OCI-LY3 (cell line): ENCODE results near the gene YPEL1.

Source experiments
- H2AFZ ChIP-seq: fragments of 200-600, 300-600 bp; shearing (Covaris generic); 2 replicates; pipeline ENCODE4 v1.6.0; 2014; ENCODE audit warnings: antibody characterized with exemption, low read depth, low read length
- H3K27ac ChIP-seq: fragments of 200-600, 300-600 bp; sonication (generic); 2 replicates; pipeline ENCODE4 v1.5.1; 2014; ENCODE audit warnings: mild to moderate bottlenecking, low read length, moderate library complexity, mixed read lengths
- H3K27me3 ChIP-seq: fragments of 200-600, 300-600 bp; sonication (generic); 2 replicates; pipeline ENCODE4 v1.6.1; 2014; ENCODE audit warnings: low read depth, low read length, mixed read lengths
- H3K36me3 ChIP-seq: fragments of 200-600, 300-600 bp; sonication (generic); replicated peaks from 2 replicates; pipeline ENCODE3; 2014; ENCODE audit warnings: low read depth, low read length, mixed read lengths
- H3K4me1 ChIP-seq: fragments of 300-600, 200-600 bp; sonication (generic); 2 replicates; pipeline ENCODE4 v1.6.1; 2014; ENCODE audit warnings: low read length, mixed read lengths
- H3K4me2 ChIP-seq: fragments of 200-600, 300-600 bp; sonication (generic); 2 replicates; pipeline ENCODE4 v1.6.1; 2014; ENCODE audit warnings: low read length, mixed read lengths
- H3K4me3 ChIP-seq: fragments of 300-600, 200-600 bp; sonication (generic); 2 replicates; pipeline ENCODE4 v1.5.1; 2014; ENCODE audit warnings: antibody characterized with exemption, mild to moderate bottlenecking, low read length, moderate library complexity
- H3K79me2 ChIP-seq: fragments of 300-600, 200-600 bp; shearing (Covaris generic); 2 replicates; pipeline ENCODE4 v1.6.1; 2014; ENCODE audit warnings: mild to moderate bottlenecking, low read length, mixed read lengths
- H3K9ac ChIP-seq: fragments of 300-600, 200-600 bp; shearing (Covaris generic); 2 replicates; pipeline ENCODE4 v1.6.0; 2014; ENCODE audit warnings: mild to moderate bottlenecking, low read length, moderate library complexity
- H3K9me3 ChIP-seq: fragments of 200-600, 300-600 bp; shearing (Covaris generic); 2 replicates; pipeline ENCODE4 v1.6.1; 2014; ENCODE audit warnings: low read length, mixed read lengths; ENCODE audit not compliant: insufficient read depth
- H4K20me1 ChIP-seq: fragments of 200-600, 300-600 bp; sonication (generic); 2 replicates; pipeline ENCODE4 v1.6.1; 2016; ENCODE audit warnings: low read length, mixed read lengths; ENCODE audit not compliant: insufficient read depth
- EZH2phosphoT487 ChIP-seq: fragments of 200-600 bp; shearing (Covaris generic); IDR thresholded peaks from 2 replicates; pipeline ENCODE4 v1.6.1; 2018; ENCODE audit warnings: antibody characterized with exemption, mixed run types, low read depth
- TF ChIP-seq, protein P1 (sequence below): fragments of 200-600, 300-600 bp; sonication (generic); IDR thresholded peaks from 2 replicates; pipeline ENCODE4 v1.5.1; 2014; ENCODE audit warnings: antibody characterized with exemption, low read length, low read depth

Gene YPEL1

GRCh38 chr22:21702700-21703683 is 32.6 kb downstream of the YPEL1 start:
- H3K4me3 ChIP-seq, result no peak overlapping the region
- H4K20me1 ChIP-seq, result 0 out of 2 replicates have a peak, but pooled peaks cover 5% of the 10 kb centered on the region
- no peaks in the 10 kb centered on the region for H3K27me3 ChIP-seq
- TF ChIP-seq, protein P1, sequence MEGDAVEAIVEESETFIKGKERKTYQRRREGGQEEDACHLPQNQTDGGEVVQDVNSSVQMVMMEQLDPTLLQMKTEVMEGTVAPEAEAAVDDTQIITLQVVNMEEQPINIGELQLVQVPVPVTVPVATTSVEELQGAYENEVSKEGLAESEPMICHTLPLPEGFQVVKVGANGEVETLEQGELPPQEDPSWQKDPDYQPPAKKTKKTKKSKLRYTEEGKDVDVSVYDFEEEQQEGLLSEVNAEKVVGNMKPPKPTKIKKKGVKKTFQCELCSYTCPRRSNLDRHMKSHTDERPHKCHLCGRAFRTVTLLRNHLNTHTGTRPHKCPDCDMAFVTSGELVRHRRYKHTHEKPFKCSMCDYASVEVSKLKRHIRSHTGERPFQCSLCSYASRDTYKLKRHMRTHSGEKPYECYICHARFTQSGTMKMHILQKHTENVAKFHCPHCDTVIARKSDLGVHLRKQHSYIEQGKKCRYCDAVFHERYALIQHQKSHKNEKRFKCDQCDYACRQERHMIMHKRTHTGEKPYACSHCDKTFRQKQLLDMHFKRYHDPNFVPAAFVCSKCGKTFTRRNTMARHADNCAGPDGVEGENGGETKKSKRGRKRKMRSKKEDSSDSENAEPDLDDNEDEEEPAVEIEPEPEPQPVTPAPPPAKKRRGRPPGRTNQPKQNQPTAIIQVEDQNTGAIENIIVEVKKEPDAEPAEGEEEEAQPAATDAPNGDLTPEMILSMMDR, result no peak
- TF ChIP-seq EZH2phosphoT487, result no peak
- no peak overlapping the region for H2AFZ ChIP-seq
- H3K79me2 ChIP-seq, result no peaks in the 10 kb centered on the region
- H3K9ac ChIP-seq, result no peak overlapping the region
- no peak overlapping the region for H3K27ac ChIP-seq
- H3K9me3 ChIP-seq, result no peaks in the 10 kb centered on the region
- H3K4me1 ChIP-seq, result no peaks in the 10 kb centered on the region
- no peak overlapping the region for H3K4me2 ChIP-seq
- H3K36me3 ChIP-seq, result peaks cover 4% of the 10 kb centered on the region

GRCh38 chr22:21702094-21702493 is 33.5 kb downstream of the YPEL1 start:
- Histone ChIP-seq H3K9me3 (no peaks in the 10 kb centered on the region), H3K79me2 (no peaks in the 10 kb centered on the region), H3K9ac (no peak overlapping the region), H3K27ac (no peak overlapping the region), H3K36me3 (peaks cover 13% of the 10 kb centered on the region), H3K4me2 (no peak overlapping the region), H3K4me3 (no peak overlapping the region), H2AFZ (no peak overlapping the region), H3K4me1 (no peaks in the 10 kb centered on the region), H3K27me3 (no peaks in the 10 kb centered on the region), H4K20me1 (0 out of 2 replicates have a peak, but pooled peaks cover 5% of the 10 kb centered on the region)
- TF ChIP-seq, protein P1, result no peak
- no peak for TF ChIP-seq EZH2phosphoT487

- no peak overlapping the region for H3K9ac ChIP-seq
- no peaks in the 10 kb centered on the region for H3K4me1 ChIP-seq
- 0 out of 2 replicates have a peak, but pooled peaks cover 5% of the 10 kb centered on the region for H4K20me1 ChIP-seq
- H3K4me3 ChIP-seq, result no peak overlapping the region
- no peaks in the 10 kb centered on the region for H3K27me3 ChIP-seq
- no peaks in the 10 kb centered on the region for H3K79me2 ChIP-seq
- no peak overlapping the region for H3K27ac ChIP-seq
- H3K4me2 ChIP-seq, result no peak overlapping the region
- H3K9me3 ChIP-seq, result no peaks in the 10 kb centered on the region
- TF ChIP-seq, protein P1, result no peak
- no peak for TF ChIP-seq EZH2phosphoT487
- peaks cover 18% of the 10 kb centered on the region for H3K36me3 ChIP-seq
- H2AFZ ChIP-seq, result no peak overlapping the region
These were observed 34.1 kb downstream of the YPEL1 start for GRCh38 chr22:21701384-21701971.

DNA sequence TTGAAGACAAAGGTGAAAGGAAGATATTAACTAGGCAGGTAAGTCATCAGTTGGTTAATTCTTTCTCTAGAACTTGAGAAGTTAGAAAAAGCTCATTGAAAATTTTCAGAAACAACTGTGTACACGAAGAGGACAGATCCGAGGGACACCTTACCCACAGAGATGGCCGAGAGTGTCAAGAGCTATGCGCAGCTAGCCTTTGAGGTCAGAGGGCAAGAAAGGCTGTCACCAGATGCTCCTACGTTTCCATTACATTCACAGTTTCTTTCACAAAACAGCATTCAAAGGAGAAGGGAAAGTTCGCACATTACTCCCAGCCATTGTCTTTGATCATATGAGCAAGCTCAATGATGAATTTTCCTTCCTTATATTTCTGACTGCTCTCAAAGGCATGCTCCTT is 34.8 kb downstream of the YPEL1 start:
- peaks cover 18% of the 10 kb centered on the region for H3K36me3 ChIP-seq
- no peak overlapping the region for H3K4me3 ChIP-seq
- H3K79me2 ChIP-seq, result no peaks in the 10 kb centered on the region
- H3K9me3 ChIP-seq, result no peaks in the 10 kb centered on the region
- no peak overlapping the region for H3K27ac ChIP-seq
- no peaks in the 10 kb centered on the region for H3K4me1 ChIP-seq
- no peak overlapping the region for H2AFZ ChIP-seq
- TF ChIP-seq, protein P1, result no peak
- TF ChIP-seq EZH2phosphoT487, result no peak
- H4K20me1 ChIP-seq, result 0 out of 2 replicates have a peak, but pooled peaks cover 5% of the 10 kb centered on the region
- H3K27me3 ChIP-seq, result no peaks in the 10 kb centered on the region
- H3K9ac ChIP-seq, result no peak overlapping the region
- H3K4me2 ChIP-seq, result no peak overlapping the region
